Mononuclear cell (primary cell): ENCODE measurements around the gene MAGI1. TPM values are rescaled to one million over a fixed set of nuclear protein-coding genes. Genes with fewer than 3 reads are reported as not detected.
"Not testable (repeated sequence)": the region's sequence is repeated elsewhere in the genome, so short reads cannot be mapped to it uniquely, and the experiment has no call there.

ENCODE experiments used
- H3K27me3 ChIP-seq: 2 replicates; pipeline ENCODE4 v1.6.0; 2011; ENCODE audit warnings: low read length, control low read depth; ENCODE audit not compliant: insufficient read depth
- H3K4me1 ChIP-seq: 2 replicates; pipeline ENCODE4 v1.5.1; 2011; ENCODE audit warnings: mild to moderate bottlenecking, low read length, control low read depth; ENCODE audit not compliant: insufficient read depth
- H3K4me3 ChIP-seq: 2 replicates; pipeline ENCODE4 v1.5.1; 2011; ENCODE audit warnings: mild to moderate bottlenecking, low read length, moderate library complexity
- H3K9me3 ChIP-seq: 2 replicates; pipeline ENCODE4 v1.5.1; 2011; ENCODE audit warnings: low read depth, mild to moderate bottlenecking, control low read depth, low read length
- total RNA-seq: library from RNA; depleted of rRNA; stranded (reverse); fragments of >200 nt; gene quantifications from one replicate; pipeline ENCODE4 v1.2.3, GENCODE V29; 2012

Gene MAGI1
- total RNA-seq, 1 donor, result not detected

DNA sequence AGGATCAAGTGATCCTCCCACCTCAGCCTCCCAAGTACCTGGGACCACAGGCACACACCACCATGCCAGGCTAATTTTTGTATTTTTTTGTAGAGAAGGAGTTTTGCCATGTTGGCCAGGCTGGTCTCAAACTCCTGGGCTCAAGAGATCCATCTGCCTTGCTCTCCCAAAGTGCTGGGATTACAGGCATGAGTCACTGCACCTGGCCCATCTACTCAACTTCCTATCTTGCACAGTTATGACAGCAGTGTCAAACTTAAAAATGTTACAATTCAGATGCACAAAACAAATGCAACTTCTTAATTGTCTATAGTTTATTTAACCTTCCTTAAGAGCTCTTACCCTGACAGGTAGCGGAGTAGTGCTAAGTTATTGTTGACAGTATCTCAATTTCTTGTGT lies 319.1 kb downstream of the MAGI1 start:
- H3K4me1 ChIP-seq, H3K27me3 ChIP-seq, H3K9me3 ChIP-seq, H3K4me3 ChIP-seq: not testable (repeated sequence)

DNA sequence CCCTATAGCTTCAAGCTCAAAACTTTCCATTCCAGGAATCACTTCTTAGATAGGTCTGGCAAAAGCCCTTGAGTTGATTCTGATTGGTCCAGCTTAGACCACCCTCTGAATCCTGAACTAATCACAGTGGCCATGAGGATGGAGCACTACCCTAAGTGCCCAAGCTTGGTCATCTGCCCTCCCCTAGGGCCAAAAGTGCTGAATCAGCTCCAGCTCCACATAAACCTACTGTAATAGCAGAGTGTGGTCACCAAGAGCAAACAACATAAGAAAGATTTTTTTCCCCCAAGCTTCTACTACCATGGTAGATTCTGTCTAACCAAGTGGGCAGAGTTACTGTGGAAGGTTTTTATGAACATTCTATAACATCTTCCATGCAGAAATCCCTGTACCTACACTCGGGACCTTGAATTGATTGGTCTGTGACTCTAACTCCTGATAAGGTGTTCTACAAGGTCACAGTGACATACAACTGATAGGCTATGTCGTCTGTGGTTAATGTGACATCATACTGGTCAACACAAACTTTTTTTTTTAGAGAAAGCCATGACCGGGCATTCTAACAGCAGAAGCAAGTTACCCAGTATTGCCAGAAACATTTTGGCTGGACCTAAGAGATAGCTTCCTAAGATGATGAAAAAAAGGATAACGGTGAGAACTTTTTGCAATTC lies 320.9 kb downstream of the MAGI1 start:
- H3K4me1 ChIP-seq, result no peaks in the 10 kb centered on the region

DNA sequence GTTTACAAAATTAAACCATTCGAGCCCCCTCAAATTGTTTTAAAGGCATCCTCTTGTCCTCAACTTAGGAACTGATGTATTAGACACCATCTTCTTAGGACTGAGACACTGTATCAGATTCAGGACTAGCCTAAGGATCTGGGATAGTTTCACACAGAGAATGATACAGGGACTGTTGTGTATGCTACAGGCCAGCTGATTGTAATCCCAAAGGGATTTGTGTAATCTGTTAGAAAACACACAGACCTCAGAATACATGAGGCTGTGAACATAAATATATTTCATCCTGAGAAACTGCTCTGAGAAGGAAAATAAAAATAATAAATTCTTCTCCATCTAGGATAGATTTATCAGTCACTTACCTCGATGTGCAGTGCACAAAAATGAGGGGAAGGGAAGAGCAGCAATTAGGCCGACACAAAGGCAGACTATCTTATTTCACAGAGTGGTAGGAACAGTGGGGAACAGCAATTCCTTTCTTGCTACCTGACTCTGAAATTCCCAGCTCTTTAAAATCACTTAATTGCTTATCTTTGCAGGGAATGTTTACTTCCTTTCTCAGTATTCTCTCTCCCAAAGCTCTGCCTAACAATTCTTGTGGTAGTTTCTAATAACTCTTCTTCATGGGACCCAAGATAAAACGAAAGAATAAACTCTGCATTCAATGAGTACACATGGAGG lies 322.5 kb downstream of the MAGI1 start:
- Histone ChIP-seq H3K4me3 (no peak overlapping the region), H3K4me1 (no peaks in the 10 kb centered on the region), H3K9me3 (no peaks in the 10 kb centered on the region), H3K27me3 (no peaks in the 10 kb centered on the region)

More for the DNA sequence above, 320.9 kb downstream of the MAGI1 start:
- no peak overlapping the region for H3K4me3 ChIP-seq
- no peaks in the 10 kb centered on the region for H3K27me3 ChIP-seq
- H3K9me3 ChIP-seq, result no peaks in the 10 kb centered on the region

DNA sequence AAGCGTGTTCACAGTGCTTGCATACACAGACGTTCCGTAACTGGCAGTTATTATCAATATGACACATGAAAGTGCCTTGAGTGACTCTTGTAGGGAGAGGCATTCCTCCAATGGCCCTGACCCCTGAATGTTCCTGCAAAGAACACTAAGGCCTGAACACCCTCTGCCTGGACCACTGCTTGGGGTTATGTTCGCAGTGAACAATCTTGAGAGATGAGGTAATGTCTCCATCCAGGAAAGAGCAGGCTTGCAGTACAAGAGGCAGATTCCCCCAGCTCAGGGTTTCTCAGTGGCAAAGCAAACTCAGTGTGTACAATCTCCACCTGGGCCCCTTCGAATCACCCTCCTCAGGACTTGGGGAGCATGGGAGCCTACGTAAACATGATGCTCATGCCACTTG lies 324.6 kb downstream of the MAGI1 start:
- Histone ChIP-seq H3K27me3 (no peaks in the 10 kb centered on the region), H3K4me1 (no peaks in the 10 kb centered on the region), H3K9me3 (no peaks in the 10 kb centered on the region), H3K4me3 (no peak overlapping the region)

DNA sequence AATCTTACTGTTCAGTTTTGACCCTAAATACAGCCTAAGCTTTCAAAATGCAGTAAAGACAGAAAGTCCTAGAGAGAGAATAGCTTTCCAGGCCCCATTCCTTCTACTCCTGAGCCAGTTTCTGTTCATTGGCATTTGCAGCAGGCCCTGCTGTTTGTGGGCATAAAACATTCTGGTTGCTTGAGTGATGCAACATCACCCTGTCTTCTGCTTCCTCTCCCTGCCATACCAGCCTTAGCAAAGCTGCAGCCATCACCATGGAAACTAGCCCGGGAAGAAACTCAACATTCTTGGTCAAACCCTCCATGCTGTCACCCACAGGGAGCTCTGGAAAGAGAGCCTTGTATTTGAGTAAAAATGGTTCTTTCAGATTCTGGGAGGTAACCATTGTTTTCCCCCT lies 325.7 kb downstream of the MAGI1 start:
- no peaks in the 10 kb centered on the region for H3K4me1 ChIP-seq
- no peaks in the 10 kb centered on the region for H3K27me3 ChIP-seq
- H3K4me3 ChIP-seq, result no peak overlapping the region
- no peaks in the 10 kb centered on the region for H3K9me3 ChIP-seq

DNA sequence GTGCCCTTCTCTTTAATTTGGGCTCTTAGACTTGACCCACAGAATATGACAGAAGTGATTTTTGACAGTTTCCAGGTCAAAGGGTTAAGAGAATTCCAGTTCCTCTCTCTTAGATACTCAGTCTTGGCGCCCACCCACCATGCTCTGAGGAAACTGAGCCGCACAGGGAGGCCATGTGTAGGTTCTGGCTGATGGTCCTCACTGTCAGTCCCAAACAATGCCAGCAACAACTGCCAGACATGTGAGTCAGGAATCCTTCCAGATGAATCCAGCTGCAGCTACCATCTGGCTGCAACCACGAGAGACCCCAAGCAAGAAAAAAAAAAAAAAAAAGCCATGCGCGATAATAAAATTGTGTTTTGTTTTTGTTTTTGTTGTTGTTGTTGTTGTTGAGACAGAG lies 326.6 kb downstream of the MAGI1 start:
- Histone ChIP-seq H3K4me3 (no peak overlapping the region), H3K4me1 (no peaks in the 10 kb centered on the region), H3K9me3 (no peaks in the 10 kb centered on the region), H3K27me3 (no peaks in the 10 kb centered on the region)

DNA sequence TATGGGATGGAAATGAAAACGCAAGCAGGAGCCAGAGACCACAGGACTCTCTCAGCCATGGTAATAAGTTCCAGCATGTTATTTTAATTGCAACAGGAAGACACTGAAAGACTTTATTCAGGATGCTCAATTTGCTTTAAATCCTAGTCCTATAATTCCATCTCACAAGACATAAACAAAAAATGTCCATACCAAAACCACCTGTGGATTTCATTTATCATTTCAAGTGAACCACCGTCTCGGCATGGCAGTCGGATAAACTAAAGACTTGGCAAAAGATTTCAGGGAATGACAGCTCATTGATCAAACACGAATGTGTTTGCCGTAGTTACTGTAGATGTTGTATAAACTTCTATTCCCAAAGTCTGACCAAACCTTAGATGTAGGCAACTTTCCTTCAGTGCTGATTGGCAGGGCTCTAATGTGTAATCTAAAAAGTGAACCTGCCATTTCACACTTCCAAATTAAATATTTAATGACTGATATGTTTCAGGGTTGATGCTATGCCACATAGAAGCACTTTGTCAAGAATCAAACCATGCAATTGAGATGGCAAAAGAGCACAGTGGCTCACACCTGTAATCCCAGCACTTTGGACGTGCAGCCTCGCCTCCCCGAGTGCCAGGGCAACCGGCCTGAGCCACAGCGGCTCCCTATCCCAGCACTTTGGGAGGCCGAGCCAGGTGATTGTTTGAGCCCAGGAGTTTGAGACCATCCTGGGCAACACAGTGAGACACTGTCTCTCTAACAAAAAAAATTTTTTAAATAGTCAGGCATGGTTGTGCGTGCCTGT lies 331.7 kb downstream of the MAGI1 start:
- Histone ChIP-seq H3K27me3 (no peaks in the 10 kb centered on the region), H3K9me3 (no peaks in the 10 kb centered on the region), H3K4me1 (no peaks in the 10 kb centered on the region), H3K4me3 (no peak overlapping the region)

DNA sequence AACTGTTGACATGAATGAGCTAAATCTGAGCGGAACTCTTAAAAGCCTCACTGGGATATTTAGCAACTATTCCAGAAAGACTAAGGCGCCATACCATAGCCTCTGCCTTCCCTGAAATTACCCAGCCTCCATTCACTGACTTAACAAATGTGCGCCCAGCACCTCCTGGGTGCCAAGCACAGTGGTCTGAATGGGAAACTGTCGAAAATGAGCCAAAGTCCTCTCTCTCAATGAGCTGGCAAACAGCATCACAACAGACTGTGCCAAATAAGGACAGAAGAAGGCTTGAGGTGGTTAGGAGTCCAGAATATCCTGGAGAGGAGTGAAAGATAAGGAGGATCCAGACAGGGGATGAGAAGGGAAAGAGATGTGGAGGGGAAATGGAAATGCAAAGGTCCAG lies 332.4 kb downstream of the MAGI1 start:
- Histone ChIP-seq H3K4me3 (no peak overlapping the region), H3K9me3 (no peaks in the 10 kb centered on the region), H3K27me3 (no peaks in the 10 kb centered on the region), H3K4me1 (no peaks in the 10 kb centered on the region)

DNA sequence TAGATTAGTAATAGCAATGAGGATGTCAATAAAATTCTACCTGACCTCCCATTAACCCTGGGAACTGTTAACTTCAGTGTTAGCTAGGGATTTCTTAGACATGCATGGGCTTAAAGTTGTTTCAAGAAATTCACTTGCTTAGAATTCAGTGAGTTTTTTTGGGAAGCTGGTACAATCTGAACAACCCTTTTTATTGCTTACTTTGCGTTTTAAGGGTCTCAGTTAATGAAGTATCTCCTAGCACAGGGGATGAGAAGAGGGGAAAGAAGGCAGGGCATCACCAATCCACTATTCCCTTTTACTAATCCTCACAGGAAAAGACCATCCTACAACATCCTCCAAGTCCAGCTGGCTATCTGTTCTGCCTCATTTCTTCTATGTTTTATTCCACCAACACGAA lies 334.9 kb downstream of the MAGI1 start:
- Histone ChIP-seq H3K4me1 (no peaks in the 10 kb centered on the region), H3K9me3 (no peaks in the 10 kb centered on the region), H3K4me3 (no peak overlapping the region), H3K27me3 (no peaks in the 10 kb centered on the region)

DNA sequence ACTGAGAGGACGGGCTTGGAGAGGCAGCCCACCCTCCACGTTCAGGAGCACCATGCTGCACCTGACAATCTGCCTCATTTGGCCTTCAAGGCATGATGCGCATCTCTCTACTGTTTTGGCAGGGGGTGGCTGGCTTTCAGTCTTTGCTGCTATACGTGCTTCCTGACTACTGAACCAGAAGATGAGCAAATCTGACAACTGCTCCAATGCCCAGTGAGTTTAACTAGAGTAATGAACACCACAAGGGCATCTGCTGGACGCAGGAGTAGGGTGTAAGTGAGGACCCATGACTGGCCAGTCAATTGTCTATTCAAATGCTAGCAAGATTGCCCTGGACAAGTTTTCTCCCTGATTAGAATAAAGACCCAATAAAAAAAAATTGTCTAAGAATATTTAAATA lies 335.7 kb downstream of the MAGI1 start:
- Histone ChIP-seq H3K27me3 (no peaks in the 10 kb centered on the region), H3K4me3 (no peak overlapping the region), H3K4me1 (no peaks in the 10 kb centered on the region), H3K9me3 (no peaks in the 10 kb centered on the region)

DNA sequence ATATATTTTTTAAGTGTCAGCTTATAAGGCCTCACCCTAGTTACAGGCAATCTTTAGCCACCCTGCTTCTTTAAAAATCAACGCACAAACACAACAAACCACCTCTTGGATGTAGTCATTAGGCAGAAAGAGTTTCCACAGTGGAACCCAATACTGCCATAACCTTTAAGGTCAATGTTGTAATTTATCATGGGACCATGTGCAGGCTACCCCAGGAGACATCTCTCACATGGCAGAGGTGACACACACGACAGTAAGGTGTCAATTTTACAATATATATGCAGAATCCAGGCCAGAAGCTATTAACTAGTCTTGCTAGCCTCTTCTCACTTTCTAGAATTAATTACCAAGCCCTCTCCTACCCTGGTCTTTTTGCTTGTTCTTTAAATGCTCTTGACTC lies 336.5 kb downstream of the MAGI1 start:
- Histone ChIP-seq H3K4me3 (no peak overlapping the region), H3K27me3 (no peaks in the 10 kb centered on the region), H3K4me1 (no peaks in the 10 kb centered on the region), H3K9me3 (no peaks in the 10 kb centered on the region)

DNA sequence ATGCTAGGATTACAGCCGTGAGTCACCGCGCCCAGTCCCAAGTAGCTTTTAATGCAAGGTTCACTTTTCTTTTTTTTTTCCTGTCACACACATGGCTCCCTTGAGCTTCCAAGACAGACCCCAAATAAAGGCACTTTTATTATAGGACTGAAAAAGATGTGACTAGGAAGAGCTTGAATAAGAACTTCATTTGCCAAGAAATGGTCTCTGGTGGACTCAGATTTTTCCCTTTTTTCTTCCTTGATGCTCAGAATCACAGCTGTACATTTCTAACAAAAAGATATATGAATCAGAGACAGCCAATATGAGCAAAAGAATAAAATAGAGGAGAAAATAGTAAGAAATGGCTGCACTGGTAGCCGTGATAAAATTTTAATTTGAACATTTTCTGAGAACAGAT lies 337.2 kb downstream of the MAGI1 start:
- H3K4me1 ChIP-seq, result no peaks in the 10 kb centered on the region
- no peak overlapping the region for H3K4me3 ChIP-seq
- no peaks in the 10 kb centered on the region for H3K27me3 ChIP-seq
- H3K9me3 ChIP-seq, result no peaks in the 10 kb centered on the region

DNA sequence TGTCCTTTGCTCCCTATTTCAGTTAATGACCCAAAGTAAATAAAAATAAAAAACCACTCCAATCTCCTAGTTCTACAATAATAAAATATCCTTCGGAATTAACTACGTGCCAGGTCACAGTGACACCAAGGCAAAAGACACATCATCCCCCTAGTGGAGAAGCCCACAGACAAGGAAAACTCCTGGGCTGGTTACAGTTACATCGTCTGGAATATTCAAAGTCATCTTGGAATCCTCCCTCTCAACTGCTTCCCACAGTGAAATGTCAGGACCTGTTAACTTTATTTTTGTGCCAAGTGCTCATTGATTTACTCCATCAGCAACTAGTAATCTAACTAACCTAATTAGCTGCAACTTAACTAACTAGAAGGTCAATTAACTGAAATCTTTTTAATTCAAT lies 349.3 kb downstream of the MAGI1 start:
- no peak overlapping the region for H3K4me3 ChIP-seq
- H3K9me3 ChIP-seq, result no peaks in the 10 kb centered on the region
- no peaks in the 10 kb centered on the region for H3K27me3 ChIP-seq
- no peaks in the 10 kb centered on the region for H3K4me1 ChIP-seq

DNA sequence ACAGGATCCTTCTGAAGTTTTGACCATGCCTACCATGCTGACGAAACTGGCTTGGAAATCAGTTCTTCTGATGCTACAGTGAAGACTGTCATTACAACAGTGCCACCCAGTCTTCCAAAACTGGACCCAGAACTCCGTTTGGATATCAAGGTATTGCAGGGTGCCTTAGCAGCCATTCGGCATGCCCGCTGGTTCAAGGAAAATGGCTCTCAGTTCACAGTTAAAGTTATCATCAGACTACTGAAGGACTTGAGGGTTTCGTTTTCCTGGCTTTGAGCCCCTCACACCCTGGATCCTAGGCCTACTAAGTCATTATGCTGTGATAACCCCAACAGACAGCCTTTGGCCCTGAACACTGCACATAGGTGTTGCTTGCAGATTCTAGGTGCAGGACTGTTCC lies 351.0 kb downstream of the MAGI1 start:
- Histone ChIP-seq H3K27me3 (no peaks in the 10 kb centered on the region), H3K4me3 (no peak overlapping the region), H3K4me1 (no peaks in the 10 kb centered on the region), H3K9me3 (no peaks in the 10 kb centered on the region)

DNA sequence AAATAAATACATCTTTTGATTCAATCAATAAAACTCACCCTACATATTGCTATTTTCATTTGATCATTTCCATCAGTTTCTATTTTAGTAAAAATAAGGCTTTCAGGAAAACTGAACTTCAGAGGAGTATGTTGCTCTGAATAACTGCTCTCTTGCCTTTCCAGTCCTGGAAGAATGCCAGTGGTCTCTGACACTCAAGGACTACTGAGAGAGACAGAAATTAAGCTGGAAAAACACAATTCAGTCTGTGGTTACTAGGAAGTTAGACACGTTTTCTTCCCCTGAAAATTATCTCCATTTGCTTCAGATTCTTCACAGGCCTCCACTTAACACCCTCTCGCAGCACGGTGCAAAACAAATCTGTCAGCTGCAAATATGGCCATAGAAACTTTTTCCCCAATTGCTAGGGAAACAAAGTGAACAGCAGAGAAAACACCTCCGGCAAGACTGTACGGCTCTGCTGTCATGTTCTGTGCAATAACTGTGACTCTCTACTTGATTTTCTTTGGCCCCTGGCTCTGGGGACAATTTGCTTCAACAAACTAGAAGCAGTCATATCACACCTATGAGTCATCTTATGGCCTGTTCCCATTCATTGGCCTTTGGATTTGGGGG lies 353.0 kb downstream of the MAGI1 start:
- no peaks in the 10 kb centered on the region for H3K9me3 ChIP-seq
- H3K4me3 ChIP-seq, result no peak overlapping the region
- H3K4me1 ChIP-seq, result no peaks in the 10 kb centered on the region
- no peaks in the 10 kb centered on the region for H3K27me3 ChIP-seq
